Posterior vena cava (tissue), 2 donors: ENCODE measurements around the gene SLC4A7. TPM values are rescaled to one million over a fixed set of nuclear protein-coding genes. Genes with fewer than 3 reads are reported as not detected.
"Not testable (repeated sequence)": the region's sequence is repeated elsewhere in the genome, so short reads cannot be mapped to it uniquely, and the experiment has no call there.

Experiments used
- DNase-seq: peaks from one replicate; pipeline ENCODE4 v3.0.0-alpha.2; 2020; ENCODE audit warnings: low spot score
- intact Hi-C, 2 donors: fragments of 100-400 bp; cut with DNase I; formaldehyde crosslinking; loops; one replicate each; pipeline versions ENCODE4 v1.14.1 to v1.14.2; 2022 to 2023
- long read RNA-seq, 2 donors: library from polyadenylated mRNA; unstranded; transcript quantifications; one replicate each; pipeline ENCODE4 v2.0.0, GENCODE V29; 2020 to 2021
- total RNA-seq, 2 donors: library from RNA; stranded (reverse); fragmentation: NEBNext Ultra II Directional; extraction: Animal tissue kit (Norgen Biotek cat#: 25700); gene quantifications; one replicate each; pipeline ENCODE4 v1.2.1, GENCODE V29; 2021
- donor health status: DM: yes; HTN: yes; CAD: no.
- donor health status: DM: yes; HTN: yes; CAD: no.

SLC4A7 gene
- total RNA-seq: 10 to 100 TPM; 30.9 to 50.2 TPM
- long read RNA-seq, donor 1, partial matches to known transcripts: 1 of 6 reads
- long read RNA-seq, donor 1, other reads (novel, unspliced or antisense): 5 of 6 reads
- long read RNA-seq, donor 2, partial matches to known transcripts: 5 of 7 reads
- long read RNA-seq, donor 2, other reads (novel, unspliced or antisense): 2 of 7 reads

- intact Hi-C loops: loop anchor here in 1 of 2 donors (10.0 kb wide), 1 partner anchor 71 kb away; no protein-coding TSS in a partner anchor
- DNase-seq: peak; percentile 99
Observed at GRCh38 chr3:27484015-27484844, at the start of gene SLC4A7. SLC4A7 (minus strand) TSS chr3:27484384; CDS start chr3:27484126, 258 bp downstream.

GRCh38 chr3:27533261-27533607 is 49.0 kb upstream of the SLC4A7 start:
- DNase-seq: no peak
- intact Hi-C loops: no loop called here

- intact Hi-C loops: no loop called here
- no peak for DNase-seq
Observed at GRCh38 chr3:27532426-27533260, 48.5 kb upstream of the SLC4A7 start.

GRCh38 chr3:27531193-27531751 is 47.1 kb upstream of the SLC4A7 start:
- DNase-seq, intact Hi-C loops: not testable (repeated sequence)

GRCh38 chr3:27528791-27529190 is 44.6 kb upstream of the SLC4A7 start:
- intact Hi-C loops: loop anchor here in 1 of 2 donors (10.0 kb wide), 1 partner anchor 96 kb away; no protein-coding TSS in a partner anchor

GRCh38 chr3:27526614-27527315 is 42.6 kb upstream of the SLC4A7 start:
- intact Hi-C loops: loop anchor here in 1 of 2 donors (10.0 kb wide), 1 partner anchor 98 kb away; no protein-coding TSS in a partner anchor
- no peak for DNase-seq

More at GRCh38 chr3:27528791-27529190, 44.6 kb upstream of the SLC4A7 start:
- DNase-seq: no peak

- intact Hi-C loops: loop anchor here in 1 of 2 donors (10.0 kb wide), 1 partner anchor 103 kb away; no protein-coding TSS in a partner anchor
- no peak for DNase-seq
Observed at GRCh38 chr3:27521872-27522265, 37.7 kb upstream of the SLC4A7 start.

- DNase-seq: no peak
- intact Hi-C loops: loop anchor here in 1 of 2 donors (10.0 kb wide), 1 partner anchor 103 kb away; no protein-coding TSS in a partner anchor
Observed at GRCh38 chr3:27521179-27521871, 37.1 kb upstream of the SLC4A7 start.

GRCh38 chr3:27511724-27512422 is 27.7 kb upstream of the SLC4A7 start:
- intact Hi-C loops: no loop called here
- DNase-seq: no peak

- intact Hi-C loops: loop anchor here in 1 of 2 donors (2.0 kb wide), 1 partner anchor 21 kb away; no protein-coding TSS in a partner anchor
- no peak for DNase-seq
Observed at GRCh38 chr3:27509376-27509775, 25.2 kb upstream of the SLC4A7 start.

- intact Hi-C loops: loop anchor here in 1 of 2 donors (2.0 kb wide), 1 partner anchor 20 kb away; no protein-coding TSS in a partner anchor
- no peak for DNase-seq
Observed at GRCh38 chr3:27508424-27508823, 24.2 kb upstream of the SLC4A7 start.

GRCh38 chr3:27507515-27508266 is 23.5 kb upstream of the SLC4A7 start:
- intact Hi-C loops: loop anchor here in 1 of 2 donors (2.0 kb wide), 1 partner anchor 19 kb away; no protein-coding TSS in a partner anchor
- DNase-seq: no peak

GRCh38 chr3:27507111-27507510 is 22.9 kb upstream of the SLC4A7 start:
- intact Hi-C loops: no loop called here

GRCh38 chr3:27504749-27505148 is 20.6 kb upstream of the SLC4A7 start:
- intact Hi-C loops: no loop called here
- no peak for DNase-seq

More at GRCh38 chr3:27507111-27507510, 22.9 kb upstream of the SLC4A7 start:
- DNase-seq: no peak

- DNase-seq: no peak
- intact Hi-C loops: loop anchor here in 1 of 2 donors (2.0 kb wide), 1 partner anchor 59 kb away; no protein-coding TSS in a partner anchor
Observed at GRCh38 chr3:27503526-27503925, 19.3 kb upstream of the SLC4A7 start.

GRCh38 chr3:27501759-27502158 is 17.6 kb upstream of the SLC4A7 start:
- intact Hi-C loops: loop anchor here in 1 of 2 donors (2.0 kb wide), 1 partner anchor 57 kb away; no protein-coding TSS in a partner anchor
- no peak for DNase-seq
